GM18873 (cell line): ENCODE results near the gene OLFM4.
"Not testable (repeated sequence)": the region's sequence is repeated elsewhere in the genome, so short reads cannot be mapped to it uniquely, and the experiment has no call there.

Source experiments
- ATAC-seq: cut with Tn5 transposase; IDR thresholded peaks from one replicate; pipeline ENCODE4 v1.9.1; 2021; ENCODE audit warnings: mild to moderate bottlenecking, moderate library complexity, moderate number of reproducible peaks; ENCODE audit not compliant: unreplicated experiment, low FRiP score

Gene OLFM4

DNA sequence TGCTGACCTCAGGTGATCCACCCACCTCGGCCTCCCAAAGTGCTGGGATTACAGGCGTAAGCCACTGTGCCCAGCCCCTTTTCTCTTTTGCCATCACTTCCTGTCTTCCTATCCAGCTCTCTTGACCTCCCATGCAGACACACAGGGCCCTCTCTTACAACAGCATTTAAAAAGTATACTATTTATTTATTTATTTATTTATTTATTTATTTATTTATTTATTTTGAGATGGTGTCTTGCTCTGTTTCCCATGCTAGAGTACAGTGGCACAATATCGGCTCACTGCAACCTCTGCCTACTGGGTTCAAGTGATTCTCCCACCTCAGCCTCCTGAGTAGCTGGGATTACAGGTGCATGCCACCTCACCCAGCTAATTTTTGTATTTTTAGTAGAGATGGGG, 14.6 kb upstream of the OLFM4 start:
- not testable (repeated sequence) for ATAC-seq

DNA sequence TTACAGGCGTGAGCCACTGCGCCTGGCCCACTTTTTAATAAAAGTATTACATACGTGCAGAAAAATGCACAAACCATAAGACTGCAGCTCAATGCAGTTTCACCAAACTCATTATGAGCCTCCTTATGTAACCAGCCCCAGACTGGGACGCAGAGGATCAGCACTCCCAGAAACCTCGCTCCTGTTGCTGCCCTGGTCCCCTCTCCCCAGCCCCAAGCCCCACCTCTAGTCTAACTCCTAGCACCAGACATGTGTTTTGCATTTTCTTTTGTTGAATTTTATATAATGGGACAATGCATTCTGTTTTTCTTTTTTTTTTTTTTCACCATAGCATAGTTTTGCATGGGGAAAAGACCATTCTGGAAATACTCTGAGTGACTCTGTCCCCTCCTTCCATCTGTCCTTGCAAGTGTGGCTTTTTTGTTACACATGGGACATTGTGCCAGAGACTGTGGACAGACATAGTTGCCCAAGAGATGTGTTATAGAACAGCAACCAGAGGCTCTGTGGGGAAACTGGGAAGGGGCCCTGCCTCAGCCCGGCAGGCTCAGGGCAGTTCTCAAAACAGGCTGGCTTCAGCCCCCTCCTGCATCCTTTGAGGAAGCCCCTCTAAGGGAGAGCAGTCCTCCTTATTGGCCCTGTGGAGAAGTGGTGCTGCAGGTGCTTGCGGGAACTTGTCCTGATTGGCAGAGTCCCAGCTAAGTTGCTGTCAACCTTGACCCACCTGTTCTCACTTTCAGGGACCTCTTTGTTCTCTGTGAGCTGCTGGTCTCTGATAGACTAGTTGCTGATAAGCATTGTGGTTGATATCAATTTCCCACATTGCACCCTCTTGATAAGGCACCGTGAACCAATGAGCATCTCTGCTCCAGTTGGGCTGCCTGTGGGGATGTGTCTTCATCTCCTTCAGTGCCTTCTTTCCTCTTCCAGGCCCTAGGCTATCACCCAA, 13.8 kb upstream of the OLFM4 start:
- ATAC-seq = no peak

DNA sequence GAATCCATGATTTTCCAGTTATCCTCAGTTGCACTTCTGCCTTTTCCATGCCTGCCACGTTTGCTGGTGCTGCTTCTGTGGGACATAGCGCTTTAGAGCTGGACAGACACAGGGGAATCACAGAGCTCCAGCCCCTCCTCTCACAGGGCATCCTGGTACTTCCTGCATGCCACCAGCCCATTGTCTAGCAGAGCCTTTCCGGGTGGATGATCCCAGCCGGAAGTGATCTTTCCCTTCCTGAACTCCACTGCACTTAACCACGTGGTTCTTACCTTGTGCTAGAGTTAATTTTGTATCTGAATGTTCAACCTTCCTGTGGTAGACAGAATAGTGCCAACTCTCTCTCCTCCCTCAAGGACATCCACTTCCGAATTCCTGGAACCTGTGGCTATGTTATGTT, 12.6 kb upstream of the OLFM4 start:
- no peak for ATAC-seq

DNA sequence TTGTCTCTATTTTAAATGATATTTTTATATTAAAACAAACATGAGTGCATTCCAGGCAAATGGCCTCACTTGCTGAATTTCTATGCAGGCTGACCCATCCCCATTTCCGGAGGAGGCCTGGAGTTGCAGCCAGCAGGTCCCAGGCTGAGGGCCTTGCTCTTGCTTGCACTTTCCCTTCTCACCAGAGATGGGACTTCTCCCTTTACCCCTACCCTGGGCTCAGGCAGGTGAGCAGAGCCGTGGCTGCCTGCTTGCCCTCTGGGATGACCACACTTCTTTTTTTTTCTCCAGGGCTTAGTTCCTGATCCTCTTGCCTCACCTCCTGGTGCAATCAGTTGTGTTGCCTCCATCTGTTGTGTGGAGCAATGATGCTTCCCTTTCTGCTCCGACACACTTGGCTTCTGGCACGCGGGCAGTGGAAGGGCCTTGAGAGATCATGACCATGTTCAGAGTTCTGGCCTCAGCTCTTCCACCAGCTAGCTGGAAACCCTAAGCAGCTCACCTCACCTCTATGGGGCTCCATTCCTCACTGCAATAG, 11.1 kb upstream of the OLFM4 start:
- no peak for ATAC-seq

DNA sequence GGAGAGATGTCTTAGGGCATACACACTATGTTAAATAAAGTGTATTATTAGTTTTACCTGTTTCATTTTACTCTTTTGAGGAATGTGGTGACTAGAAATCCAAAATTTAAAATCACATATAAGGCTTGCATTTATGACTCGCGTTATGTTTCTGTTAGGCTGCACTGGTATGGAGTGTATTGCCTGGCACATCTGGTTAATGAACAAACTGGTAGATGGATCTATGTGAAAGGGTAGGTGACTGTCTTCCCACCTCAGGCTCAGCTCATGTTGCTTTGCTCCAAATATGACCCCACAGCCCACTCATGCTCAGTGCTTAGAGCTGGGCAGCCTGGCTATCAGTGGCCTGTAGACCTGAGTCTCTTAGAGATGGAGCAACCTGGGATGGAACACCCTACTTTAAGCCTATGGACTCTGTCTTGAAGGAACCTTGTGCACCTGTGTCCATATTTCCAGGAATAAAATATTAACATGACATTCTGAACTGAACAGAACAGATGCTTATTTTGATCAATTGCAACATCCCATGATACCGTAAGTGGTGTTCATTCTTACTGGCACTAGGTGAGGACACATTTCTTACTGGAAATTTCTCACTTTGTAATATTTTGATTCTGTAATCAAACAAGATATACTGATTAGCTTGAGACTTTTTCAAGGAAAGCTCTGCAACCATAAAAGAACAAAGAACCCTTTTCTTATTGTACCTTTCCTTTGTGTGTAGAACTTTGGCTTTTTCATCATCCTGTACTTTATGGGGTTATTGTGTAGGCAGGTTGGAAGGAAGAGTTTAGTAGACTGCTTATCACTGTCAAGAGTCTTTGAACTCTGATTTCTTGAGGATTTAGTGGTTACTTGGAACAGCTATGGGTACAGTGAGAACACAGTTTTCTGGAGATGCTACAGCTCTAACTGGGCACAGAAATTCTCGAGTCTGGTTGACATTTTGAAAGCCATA, 9.6 kb upstream of the OLFM4 start:
- no peak for ATAC-seq

DNA sequence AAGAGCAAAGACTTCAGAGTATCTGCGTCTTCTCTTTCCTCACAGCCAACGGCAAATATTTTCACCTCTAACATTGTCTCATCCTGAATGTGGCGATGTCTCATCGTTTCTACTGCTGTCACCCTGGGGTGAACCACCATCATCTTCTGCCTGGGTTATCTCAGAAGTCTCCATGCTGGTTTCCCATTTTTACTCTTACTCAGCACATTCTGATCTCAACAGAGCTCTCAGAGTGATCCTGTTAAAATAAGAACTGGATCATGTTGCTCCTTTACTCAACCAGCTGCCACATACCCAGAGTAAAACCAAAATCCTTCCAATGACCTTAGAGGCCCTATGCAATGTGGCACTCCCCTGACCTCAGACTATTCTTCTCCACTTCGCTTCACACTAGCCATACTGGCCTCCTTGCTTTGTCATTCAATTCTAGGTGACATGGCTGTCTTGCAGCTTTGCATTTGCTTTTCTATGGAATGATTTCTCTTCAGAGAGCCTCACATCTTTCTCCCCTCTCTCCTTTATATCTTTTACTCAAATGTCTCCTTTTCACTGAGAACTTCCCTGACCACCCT, 7.8 kb upstream of the OLFM4 start:
- ATAC-seq = no peak

DNA sequence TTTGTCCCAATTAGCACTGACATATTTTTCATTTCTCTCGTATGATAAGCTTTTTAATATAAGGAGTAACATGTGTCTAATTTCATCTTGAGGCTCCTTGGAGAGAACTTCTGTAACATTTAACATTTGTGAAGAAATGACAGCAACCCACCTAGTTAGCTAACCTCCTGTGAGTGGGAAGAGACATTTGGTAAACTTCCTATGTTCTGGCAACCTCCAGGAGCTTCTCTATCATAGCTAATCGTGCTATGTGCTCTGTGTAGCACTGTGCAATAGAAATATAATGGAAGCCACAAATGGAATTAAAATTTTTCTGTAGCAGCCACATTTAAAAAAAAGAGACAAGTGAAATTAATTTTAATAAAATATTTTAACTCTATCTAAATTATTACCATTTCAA, 5.4 kb upstream of the OLFM4 start:
- ATAC-seq = no peak

DNA sequence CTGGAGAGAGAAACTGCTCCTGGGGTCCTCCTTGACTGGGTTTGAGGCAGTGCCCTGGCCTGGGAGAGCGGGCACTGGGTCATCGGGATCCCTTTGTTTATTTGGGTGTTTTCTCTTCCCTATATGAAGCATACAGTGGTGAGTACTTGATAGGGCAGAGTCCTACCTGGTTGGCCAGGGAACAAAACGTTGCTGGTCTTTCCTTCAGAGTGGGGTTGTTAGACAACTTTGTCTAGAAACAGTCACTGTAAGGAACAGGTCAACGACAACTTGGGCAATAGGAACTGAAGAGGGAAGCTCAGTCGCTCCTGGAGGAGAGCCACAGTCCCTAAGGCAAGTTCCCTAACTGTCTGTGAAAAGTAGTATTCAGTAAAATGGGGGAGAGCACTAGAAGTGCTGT, 550 bp upstream of the OLFM4 start:
- no peak for ATAC-seq

DNA sequence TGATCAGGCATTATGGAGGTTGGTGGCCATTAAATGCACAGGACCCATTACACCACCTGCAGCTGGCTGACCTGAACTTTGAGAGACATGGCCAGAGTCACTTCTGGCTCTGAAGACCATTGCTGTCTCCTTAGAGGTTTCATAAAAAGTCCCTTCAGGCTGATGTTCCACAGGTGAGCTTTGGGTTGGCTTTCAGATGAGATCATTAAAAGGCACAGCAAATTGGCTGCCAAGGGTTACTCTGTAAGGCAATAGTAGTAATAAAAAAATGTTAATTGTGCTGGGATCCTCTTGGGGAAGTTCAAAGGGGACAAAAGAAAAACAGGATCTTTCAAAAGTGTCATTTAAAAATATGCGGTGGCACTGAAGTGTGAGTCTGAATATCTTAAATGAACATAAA, 4.2 kb downstream of the OLFM4 start:
- ATAC-seq = no peak

DNA sequence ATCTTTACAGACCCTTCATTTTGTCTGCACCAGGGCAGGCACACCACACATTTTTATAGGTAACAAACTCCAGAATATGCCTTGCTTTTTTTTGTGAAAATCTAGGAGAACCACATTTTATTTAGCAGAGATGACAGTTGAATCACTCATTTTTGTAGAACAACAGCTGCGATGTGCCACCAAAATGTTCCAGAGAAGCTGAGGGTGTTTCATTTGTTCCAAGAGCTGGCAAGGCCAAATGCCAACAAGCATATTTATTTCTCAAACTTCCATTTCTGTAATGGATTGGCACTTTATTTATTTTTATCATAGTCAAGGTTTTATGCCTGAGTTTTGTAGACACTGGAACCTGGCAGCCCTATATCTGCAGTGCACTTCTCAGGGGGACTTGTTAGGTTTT, 10.4 kb downstream of the OLFM4 start:
- no peak for ATAC-seq

DNA sequence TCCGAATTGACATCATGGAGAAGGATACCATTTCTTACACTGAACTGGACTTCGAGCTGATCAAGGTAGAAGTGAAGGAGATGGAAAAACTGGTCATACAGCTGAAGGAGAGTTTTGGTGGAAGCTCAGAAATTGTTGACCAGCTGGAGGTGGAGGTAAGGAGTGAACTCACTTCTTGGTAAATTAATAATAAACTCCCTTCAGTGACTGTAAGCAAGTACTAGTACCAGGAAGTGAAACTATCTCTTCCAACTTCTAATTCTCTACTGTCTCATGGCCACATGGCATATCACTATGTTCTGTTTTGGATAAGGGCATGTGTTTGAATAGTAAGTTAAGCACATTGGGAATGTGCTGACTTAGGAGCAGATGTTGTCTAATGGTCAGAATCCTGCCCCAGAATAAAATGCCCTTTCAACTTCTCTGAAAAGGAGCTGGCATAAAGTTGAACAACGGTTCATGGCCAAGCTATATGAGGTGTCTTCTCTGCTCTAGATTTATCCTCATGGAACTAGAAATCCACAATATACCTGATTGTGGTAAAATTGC, 13.4 kb downstream of the OLFM4 start:
- ATAC-seq = no peak

DNA sequence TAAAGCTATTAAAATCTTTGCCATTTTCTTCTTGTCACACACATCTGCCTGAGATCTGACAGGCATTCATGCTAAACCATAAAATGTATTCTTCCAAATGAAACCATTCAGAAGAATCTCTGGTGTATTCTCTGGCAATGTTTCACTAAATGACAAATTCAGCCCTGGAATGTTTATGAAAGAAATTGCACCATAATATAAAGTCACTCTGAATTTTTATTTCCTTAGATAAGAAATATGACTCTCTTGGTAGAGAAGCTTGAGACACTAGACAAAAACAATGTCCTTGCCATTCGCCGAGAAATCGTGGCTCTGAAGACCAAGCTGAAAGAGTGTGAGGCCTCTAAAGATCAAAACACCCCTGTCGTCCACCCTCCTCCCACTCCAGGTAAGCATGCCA, 14.3 kb downstream of the OLFM4 start:
- no peak for ATAC-seq

DNA sequence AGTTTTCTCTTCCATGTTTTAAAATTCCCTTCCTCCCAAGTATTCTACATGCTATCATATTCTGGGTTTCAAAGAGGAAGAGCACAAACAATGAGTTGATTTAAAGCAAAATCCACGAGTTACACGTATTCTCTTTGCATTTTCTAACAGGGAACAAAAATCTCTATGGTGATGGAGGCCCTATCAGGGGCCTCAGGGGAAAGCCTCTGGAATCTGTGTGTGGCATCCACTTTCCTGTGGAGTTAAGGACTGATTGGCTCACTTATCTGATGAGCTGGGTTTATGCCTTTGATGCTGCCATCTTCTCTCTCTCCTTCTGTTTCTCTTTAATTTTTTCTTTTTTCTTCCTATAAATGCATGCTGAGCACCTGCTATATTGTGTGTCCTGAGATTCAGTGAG, 14.8 kb downstream of the OLFM4 start:
- no peak for ATAC-seq

DNA sequence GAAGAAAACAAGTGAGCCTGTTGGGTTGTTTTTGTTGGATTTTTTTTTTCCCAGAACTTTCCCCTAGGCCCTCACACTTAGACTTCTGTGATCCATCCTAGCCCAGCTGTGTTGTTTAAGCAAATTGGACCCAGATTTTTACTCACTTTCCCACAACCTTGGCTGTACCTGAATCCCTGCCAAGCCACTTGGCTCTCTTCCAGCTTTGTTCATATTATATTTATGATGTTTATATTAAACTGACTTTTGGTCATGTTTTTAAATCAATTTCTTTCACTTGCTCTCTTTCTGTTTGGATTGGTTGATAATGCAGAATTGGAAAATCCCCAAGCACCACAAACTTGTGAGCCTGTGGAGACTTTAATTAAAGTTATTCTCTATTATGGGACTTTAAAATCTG, 16.6 kb downstream of the OLFM4 start:
- ATAC-seq = no peak

DNA sequence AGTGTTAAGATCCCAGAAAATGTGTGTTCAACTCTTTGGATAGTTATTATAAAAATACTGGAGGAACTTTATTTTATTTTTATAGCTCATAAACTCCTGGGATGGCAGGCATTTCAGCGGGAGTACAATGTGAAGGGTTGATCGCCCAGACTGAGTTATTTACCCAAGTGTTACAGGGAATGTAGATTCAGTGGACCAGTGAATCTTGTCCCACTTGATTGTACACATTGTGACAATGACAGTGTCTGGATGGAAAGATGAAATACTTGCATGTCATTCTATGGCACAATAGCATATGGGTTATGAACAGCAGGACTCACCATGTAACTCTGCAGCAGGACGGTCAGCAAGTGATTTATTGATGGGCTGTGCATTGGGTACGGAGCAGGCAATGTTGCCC, 20.3 kb downstream of the OLFM4 start:
- ATAC-seq = no peak

DNA sequence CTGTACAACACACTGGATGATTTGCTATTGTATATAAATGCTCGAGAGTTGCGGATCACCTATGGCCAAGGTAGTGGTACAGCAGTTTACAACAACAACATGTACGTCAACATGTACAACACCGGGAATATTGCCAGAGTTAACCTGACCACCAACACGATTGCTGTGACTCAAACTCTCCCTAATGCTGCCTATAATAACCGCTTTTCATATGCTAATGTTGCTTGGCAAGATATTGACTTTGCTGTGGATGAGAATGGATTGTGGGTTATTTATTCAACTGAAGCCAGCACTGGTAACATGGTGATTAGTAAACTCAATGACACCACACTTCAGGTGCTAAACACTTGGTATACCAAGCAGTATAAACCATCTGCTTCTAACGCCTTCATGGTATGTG, 21.5 kb downstream of the OLFM4 start:
- no peak for ATAC-seq

DNA sequence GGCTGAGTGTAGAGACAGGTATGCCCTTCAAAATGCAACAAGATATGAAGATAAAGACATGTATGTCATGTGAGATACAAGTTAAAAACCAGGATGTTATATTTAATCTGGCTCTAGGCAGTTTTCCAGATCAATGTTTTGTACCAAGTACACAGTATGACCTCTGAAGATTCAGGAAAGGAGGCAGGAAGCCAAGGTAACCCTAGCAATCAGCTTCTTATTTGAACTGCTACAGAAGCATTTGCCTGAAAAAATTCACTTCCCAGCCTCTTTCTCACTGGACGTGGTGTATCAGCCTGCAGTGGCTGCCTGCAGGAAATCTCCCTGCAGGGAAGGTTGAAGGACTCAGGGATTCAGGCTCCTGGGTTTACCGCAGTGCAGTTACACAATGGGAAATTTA, 24.1 kb downstream of the OLFM4 start:
- ATAC-seq = no peak

DNA sequence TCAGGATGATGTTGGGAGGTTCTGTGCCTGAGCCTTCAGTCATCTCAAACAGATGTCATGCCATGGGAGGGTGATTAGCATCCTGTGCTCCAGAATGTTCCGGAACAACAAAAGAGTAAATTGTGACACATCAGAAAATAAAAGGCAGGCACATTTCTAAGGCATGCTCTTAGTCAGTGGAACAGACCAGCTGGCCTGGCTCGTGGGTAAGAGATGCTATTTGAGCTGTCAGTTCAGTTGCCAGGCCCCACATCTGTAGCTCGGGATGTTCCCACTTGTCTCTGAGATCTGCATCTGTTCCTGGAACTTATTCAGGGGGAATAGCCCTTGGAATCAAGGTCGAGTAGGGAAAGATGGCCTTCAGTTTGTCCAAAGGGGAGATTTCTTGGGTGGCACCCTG, 26.0 kb downstream of the OLFM4 start:
- ATAC-seq = no peak

DNA sequence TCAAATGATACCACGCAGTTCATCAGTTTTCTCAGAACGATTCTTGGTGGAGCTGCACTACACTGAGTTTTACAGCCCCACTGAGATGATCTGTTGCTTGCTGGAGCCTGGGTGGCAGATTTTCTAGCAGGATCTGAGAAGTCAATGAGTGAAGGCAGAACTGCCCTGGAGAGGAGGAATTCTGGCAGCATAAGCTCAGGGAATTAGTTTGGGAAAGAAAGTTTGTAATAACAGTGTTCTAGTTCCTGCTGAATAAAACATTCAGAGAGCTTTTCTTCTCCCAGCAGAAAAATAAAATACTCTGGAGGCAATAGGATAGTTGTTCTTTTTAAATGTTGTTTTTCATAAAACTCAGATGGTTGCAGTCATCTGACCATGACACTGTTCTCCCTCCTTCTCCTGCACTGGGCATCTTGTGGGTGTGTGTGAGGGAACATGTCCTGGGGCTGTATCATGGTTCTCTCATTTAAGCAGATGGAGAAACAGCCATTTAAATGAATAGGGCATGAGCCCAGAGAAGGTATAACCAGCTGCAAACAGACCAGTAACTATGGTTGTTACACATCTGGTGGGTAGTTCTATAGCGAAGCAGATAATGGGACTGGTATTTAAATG, 29.6 kb downstream of the OLFM4 start:
- no peak for ATAC-seq

DNA sequence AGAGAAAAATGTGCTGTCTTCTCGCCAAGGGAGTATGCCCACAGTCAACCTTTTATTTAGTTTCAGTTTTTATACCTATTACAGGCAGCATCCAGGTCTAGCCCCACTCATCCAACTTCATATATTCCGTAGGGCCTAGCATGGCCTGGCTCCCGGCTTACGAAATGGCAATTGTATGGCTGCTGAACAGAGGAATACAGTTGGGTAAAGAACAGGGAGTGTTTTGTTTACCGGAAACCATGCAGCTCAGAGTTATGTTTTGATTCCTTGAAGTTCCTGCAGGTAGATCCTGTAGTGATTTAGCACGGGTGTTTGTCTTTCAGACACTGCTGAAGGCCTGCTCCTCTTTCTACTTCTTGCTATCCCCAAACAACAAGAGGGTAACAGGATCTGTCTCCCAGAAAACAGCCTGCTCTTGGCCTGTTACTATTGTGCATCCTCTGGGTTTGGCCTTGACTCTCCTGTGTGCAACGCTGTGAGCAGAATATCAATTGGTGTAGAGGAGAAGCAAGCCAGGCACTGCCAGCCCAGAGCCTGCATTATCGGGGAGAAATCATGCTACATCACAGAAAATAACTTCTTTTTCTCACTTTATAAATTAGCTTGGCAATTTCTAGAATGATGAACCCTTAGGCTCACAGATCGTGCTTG, 32.4 kb downstream of the OLFM4 start:
- ATAC-seq = no peak
